Measurements from ENCODE around the gene C9orf72. TPM values are rescaled to one million over a fixed set of nuclear protein-coding genes. Genes with fewer than 3 reads are reported as not detected.

The C9orf72 gene
- total RNA-seq, 1 donor from 2014 or later, result 10.2 TPM

Other genes starting within 250 kb of the C9orf72 start
- not detected in 2 replicates for gene IFNK, start 49.2 kb downstream of the C9orf72 start, total RNA-seq
- 7.5 and 7.6 TPM in 2 replicates for gene MOB3B, start 43.7 kb downstream of the C9orf72 start, total RNA-seq